SKM-1 treated with dmso at 0.1 percent for 144 hours (cell line): ENCODE data around the gene FTO.
A peak's percentile ranks its signal among the peaks of the same experiment; 100 is the strongest.
"Not testable (repeated sequence)": the region's sequence is repeated elsewhere in the genome, so short reads cannot be mapped to it uniquely, and the experiment has no call there.

Source experiments
- DNase-seq: peaks from one replicate; lab custom pipeline; 2025; ENCODE audit not compliant: unreplicated experiment; lab: John Stamatoyannopoulos, UW

The FTO gene

GRCh38 chr16:53703590-53704444, at the start of gene FTO, which contains the start of gene RPGRIP1L:
FTO (plus strand) TSS chr16:53704156.
RPGRIP1L (minus strand) TSS chr16:53703859; CDS start chr16:53700723, 3,136 bp downstream.
- peak; percentile 99 for DNase-seq

- DNase-seq, result no peak
Observed at GRCh38 chr16:53654946-53655345, 49.0 kb upstream of the FTO start.

- DNase-seq, result no peak
Observed at GRCh38 chr16:53662072-53662471, 41.9 kb upstream of the FTO start.

DNA sequence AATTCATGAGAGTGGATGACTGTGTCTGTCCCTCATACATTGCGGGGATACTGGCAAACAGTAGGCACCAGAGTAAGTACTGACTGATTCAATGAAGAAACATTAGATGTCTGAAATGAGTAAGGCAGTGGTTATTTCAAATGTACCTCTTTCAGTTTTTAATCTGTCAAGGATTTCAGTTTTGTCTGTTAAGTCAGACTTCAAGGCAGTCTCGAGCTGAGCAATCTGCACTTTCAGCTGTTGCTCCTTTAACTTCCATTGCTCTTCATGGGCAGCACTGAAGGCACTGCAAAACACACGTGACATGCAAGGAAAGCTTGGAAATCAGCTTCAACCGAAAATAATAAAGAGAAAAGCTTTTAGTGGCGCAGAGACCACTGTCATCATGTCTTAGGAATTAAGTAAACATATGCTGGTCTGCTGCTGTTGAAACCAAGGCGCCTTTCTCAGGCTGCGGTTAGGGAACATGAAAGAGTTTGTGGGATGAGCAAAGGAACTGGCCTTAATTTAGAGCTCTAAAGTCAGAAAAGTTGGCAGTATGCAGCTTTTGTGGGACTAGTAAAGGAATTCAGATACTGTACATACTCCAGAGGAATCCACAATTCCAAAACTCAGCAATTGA, 39.1 kb upstream of the FTO start:
- DNase-seq, result no peak

DNA sequence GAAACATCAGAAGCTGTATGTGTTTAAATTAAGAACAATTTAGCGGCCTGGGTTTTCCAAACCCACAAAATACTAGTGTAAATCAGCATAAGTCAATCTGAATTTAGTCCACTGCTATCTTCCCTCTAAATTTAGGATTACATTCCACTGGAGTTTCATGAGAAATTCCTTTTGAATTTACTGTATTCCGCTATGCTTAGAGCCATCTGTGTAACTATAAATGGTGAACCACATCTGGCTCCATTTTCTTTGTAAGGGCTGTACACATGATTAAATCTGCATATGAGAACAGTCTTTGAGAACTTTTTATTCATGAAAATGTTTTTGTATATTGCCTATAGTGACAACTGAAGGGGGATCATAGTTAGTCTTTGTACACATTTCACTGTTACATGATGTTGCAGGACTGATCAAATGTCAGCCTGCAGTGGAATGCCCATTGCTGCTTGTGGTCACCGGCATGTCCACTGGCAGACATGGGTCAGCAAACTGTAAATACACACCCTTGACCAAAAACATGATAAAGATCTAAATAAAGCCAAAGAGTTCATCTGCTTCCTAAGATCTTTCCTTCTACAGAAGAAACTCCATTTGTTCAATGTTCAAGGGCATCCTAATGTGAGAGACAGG, 37.1 kb upstream of the FTO start:
- DNase-seq, result no peak

DNA sequence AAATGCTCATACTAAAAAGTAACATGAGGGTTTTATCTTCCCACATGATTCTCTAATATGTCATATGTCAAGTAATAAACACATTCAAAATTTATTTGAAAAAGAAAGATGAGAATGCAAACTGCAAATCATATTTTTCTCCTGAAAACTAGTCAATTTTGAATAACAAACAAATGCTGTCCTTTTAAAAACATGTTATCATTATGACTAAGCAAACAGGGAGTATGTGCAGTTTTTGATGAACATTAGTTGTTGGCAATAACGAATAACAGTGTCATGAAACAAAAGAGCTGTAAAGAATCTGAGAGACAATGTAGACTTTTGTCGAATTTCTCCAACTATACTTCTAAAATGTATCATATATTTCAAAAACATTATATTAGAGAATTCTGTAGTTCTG, 35.1 kb upstream of the FTO start:
- DNase-seq, result no peak

- DNase-seq, result no peak
Observed at GRCh38 chr16:53672461-53672860, 31.5 kb upstream of the FTO start.

DNA sequence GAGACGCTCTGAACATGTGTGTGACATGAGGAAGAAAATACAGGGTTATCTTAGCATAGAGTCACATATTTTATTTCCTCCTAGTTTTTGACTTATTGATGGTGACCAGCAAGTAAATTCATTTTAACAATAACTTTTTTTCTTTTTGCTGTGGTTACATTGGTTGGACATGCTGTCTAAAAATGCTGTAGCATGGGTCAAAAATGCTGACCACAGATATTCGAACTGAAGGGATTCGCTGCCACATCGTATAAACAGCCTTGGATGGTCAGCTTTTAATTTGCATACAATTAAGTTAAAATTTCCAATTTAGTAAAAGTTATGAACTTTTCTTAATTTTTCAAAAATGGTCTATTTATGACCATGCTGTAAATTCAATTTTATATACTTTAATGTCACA, 30.8 kb upstream of the FTO start:
- no peak for DNase-seq

- DNase-seq, result no peak
Observed at GRCh38 chr16:53678155-53678554, 25.8 kb upstream of the FTO start.

DNA sequence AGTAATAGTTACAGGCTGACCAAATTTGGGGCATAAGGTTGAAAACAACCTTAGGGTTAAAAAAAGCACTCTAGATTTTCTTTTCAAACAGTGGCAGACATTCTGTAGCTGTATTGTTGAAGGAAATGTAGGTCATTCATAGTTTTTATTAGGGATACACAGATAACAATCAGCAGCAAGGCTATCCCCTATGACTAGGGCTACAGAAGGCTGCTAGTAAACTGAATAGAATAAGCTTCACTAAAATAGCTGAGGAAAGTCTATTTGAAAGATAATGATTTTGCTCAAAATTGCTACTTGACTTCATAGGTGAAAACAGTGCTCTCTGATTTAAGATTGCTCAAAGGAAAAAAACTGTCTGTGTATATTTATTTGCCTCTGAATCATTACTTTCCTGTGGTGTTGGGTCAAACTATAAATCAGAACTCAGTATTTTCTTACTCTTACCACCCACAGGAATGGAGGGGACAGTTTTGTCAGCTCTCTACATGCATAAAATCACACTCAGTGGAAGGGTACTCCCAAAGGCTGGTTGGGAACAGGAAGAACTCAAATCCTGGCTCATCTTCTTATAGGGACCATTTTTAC, 25.1 kb upstream of the FTO start:
- DNase-seq, result no peak

DNA sequence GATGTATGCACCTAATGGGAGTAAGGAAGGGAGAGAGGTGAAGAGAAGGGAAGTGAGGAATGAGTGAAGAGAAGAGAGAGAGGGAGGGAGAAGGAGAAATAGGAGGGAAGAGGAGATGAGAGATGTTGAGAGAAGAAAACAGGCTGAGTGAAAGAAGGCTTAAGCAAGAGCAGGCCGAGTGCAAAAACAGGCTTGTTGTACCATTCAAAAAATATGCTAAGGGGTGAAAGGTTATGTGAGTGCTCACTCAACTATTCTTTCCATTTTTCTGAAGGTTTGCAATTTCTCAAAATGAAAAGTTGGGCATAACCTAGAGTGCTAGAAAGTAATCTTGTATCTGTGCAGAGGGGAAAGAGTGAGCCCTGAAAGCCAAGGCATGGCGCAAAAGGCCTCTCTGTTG, 23.2 kb upstream of the FTO start:
- no peak for DNase-seq

DNA sequence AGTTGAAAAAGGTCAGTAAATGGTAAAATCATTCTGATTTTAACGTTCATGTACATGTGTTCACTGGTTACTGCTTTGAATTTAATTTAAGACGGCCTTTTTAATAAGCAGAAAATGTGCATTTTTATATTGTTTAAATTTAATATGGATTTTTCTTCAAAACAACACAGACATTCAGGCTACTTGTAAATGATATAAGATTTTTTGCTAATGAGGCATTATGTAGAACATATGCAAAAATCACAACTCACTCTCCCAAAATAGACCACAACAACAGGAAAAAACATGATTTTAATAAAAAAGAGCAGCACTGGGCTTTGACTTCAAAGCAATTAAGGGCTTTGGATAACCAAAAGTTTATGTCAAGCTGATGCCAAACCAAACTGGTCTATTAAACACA, 22.6 kb upstream of the FTO start:
- no peak for DNase-seq

DNA sequence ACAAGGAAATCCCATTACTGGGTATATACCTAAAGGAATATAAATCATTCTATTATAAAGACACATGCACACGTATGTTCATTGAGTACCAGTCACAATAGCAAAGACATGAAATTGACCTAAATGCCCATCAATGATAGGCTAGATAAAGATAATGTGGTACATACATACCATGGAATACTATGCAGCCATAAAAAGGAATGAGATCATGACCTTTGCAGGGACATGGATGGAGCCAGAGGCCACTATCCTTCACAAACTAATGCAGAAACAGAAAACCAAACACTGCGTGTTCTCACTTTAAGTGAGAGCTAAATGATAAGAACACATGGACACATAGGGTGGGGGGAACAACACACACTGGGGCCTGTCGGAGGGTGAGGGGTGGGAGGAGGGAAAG, 18.6 kb upstream of the FTO start:
- DNase-seq, result not testable (repeated sequence)

- DNase-seq, result no peak
Observed at GRCh38 chr16:53686710-53687109, 17.2 kb upstream of the FTO start.

DNA sequence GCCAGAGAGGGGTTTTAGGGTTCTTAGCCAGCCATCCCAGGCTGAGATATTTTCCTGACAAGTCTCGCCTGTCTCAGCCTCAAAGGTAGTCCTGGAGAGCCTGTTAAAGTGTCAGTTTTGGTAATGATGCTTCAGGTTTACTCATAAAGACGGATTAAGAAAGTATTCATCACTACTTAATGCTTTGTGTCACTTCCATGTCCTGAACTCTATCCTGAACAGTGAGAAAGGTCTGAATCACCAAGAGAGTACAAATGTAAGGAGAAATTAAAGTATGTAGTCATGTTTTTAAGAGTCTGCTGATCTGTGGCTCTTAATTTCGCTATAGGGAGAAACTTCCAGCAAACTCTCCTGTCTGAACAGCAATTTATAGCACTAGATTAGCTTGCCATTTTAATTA, 14.3 kb upstream of the FTO start:
- no peak for DNase-seq

DNA sequence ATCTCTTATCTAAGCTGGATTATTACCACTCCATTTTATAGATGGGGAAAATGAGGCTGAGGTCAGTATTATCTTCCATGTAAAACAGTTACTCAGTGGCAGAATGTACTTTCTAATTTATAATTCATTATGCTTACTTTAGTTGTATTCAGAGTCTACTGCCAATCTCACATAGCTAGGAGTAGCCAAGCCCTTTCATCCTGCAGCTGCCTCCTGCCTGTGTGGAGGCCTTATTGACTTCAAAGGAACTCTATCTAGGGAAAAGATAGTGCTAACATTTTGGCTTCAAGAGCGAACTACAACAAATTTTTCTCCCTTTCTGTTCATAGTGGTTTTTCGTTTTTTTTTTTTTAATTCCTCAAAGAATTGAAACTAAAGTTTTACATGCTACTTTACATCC, 13.2 kb upstream of the FTO start:
- no peak for DNase-seq

DNA sequence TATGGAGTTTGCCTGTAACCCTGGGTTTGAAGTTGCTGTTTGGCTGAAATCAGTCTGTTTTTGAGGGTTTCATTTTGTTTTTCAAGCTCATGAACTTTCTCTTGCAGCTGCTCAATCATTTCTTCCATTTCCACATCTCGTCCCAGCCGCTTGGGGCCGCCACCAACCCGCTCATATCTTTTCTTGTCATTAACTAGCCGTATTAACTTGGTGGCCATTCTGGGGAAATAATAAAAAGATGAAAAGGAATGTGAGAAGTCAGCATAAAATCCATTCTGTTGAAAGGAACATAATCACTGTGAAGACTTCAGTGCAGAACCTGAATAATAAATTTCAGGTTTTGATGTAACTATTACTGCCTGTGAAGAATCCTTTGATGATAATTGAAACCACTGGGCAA, 11.8 kb upstream of the FTO start:
- no peak for DNase-seq

- no peak for DNase-seq
Observed at GRCh38 chr16:53693320-53693719, 10.6 kb upstream of the FTO start.

DNA sequence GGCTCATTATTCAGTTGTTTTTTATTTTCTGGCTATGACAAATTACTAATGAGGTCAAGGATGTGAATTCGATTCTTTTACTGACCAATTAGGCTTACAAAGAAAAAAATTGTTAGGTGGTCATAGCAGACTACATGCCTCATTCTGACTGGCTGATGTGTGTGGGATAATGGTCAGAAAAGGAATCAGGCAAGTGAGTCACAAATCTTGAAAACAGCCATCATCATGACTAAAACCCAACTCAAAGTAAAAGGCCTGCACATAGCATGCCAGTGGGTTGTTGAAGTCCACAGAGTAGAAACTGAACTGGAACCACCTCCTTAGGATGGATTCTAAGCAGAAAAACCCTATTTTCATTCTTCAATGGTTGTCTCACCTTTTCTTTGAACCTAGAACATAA, 8.9 kb upstream of the FTO start:
- DNase-seq, result no peak

DNA sequence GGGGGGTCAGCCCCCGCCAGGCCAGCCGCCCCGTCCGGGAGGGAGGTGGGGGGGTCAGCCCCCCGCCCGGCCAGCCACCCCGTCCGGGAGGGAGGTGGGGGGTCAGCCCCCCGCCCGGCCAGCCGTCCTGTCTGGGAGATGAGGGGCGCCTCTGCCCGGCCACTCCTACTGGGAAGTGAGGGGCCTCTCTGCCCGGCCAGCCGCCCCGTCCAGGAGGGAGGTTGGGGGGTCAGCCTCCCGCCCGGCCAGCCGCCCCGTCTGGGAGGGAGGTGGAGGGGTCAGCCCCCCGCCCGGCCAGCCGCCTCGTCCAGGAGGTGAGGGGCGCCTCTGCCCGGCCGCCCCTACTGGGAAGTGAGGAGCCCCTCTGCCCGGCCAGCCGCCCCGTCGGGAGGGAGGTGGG, 5.7 kb upstream of the FTO start:
- not testable (repeated sequence) for DNase-seq

DNA sequence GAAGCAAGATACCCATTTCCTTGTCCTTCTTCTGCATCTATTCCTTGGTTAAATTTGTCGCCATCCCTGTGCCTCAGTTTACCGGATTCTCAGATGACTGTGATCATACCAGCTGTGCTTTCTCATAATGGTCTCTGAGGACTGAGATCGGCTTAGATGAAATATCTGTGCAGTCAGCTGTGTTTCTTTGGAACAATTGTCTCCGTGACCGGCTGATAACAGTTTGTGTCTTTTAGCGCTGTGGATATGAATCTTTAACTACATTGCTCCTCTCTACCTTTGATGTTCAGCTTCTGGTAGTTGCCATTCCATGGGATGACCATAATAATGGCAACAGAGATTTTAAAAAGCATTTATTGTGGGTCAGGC, 473 bp downstream of the FTO start:
- no peak for DNase-seq

- no peak for DNase-seq
Observed at GRCh38 chr16:53707671-53708070, 3.7 kb downstream of the FTO start.
